Smooth muscle cell (in vitro differentiated cells): ENCODE data around the gene PLBD2. TPM values are rescaled to one million over a fixed set of nuclear protein-coding genes. Genes with fewer than 3 reads are reported as not detected.

ENCODE experiments used
- DNase-seq: peaks from one replicate; lab custom pipeline; 2025; ENCODE audit not compliant: unreplicated experiment; lab: John Stamatoyannopoulos, UW
- H2AFZ ChIP-seq: fragments of 200-600 bp; sonication (generic); 2 replicates; pipeline ENCODE4 v1.6.0; 2016; ENCODE audit warnings: antibody characterized with exemption, low read depth, mild to moderate bottlenecking
- H3F3A ChIP-seq: fragments of 200-600 bp; sonication (generic); 2 replicates; pipeline ENCODE4 v1.6.0; 2017; ENCODE audit warnings: antibody characterized with exemption, low read depth
- H3K27ac ChIP-seq: fragments of 200-600 bp; sonication (generic); 2 replicates; pipeline ENCODE4 v1.5.1; 2016; ENCODE audit warnings: low read depth, mild to moderate bottlenecking
- H3K27me3 ChIP-seq: fragments of 200-600 bp; sonication (generic); 2 replicates; pipeline ENCODE4 v1.6.1; 2016; ENCODE audit warnings: low read depth, mild to moderate bottlenecking
- H3K36me3 ChIP-seq: fragments of 200-600 bp; sonication (generic); 2 replicates; pipeline ENCODE4 v1.5.1; 2016; ENCODE audit warnings: low read depth
- H3K4me1 ChIP-seq: fragments of 200-600 bp; sonication (generic); 2 replicates; pipeline ENCODE4 v1.5.1; 2016; ENCODE audit warnings: low read depth
- H3K4me2 ChIP-seq: fragments of 200-600 bp; sonication (generic); 2 replicates; pipeline ENCODE4 v1.6.0; 2016; ENCODE audit warnings: mild to moderate bottlenecking
- H3K4me3 ChIP-seq: fragments of 200-600 bp; sonication (generic); 2 replicates; pipeline ENCODE4 v1.5.1; 2016; ENCODE audit warnings: mild to moderate bottlenecking
- H3K79me2 ChIP-seq: fragments of 200-600 bp; sonication (generic); 2 replicates; pipeline ENCODE4 v1.6.0; 2016; ENCODE audit warnings: low read depth, mild to moderate bottlenecking
- H3K9ac ChIP-seq: fragments of 200-600 bp; sonication (generic); 2 replicates; pipeline ENCODE4 v1.6.0; 2016; ENCODE audit warnings: low read depth
- H3K9me3 ChIP-seq: fragments of 200-600 bp; sonication (generic); replicated peaks from 2 replicates; pipeline ENCODE4 v1.5.1; 2016; ENCODE audit warnings: low read depth
- H4K20me1 ChIP-seq: fragments of 200-600 bp; sonication (generic); 2 replicates; pipeline ENCODE4 v1.6.0; 2016; ENCODE audit warnings: low read depth
- CTCF ChIP-seq: fragments of 200-600 bp; sonication (generic); IDR thresholded peaks from 2 replicates; pipeline ENCODE4 v1.5.1; 2017; ENCODE audit warnings: borderline replicate concordance, mild to moderate bottlenecking, antibody characterized with exemption; ENCODE audit not compliant: insufficient read depth, poor library complexity, severe bottlenecking
- WGBS: methylation state at CpG from one replicate; pipeline ENCODE4 v1.1.7; 2016; ENCODE audit warnings: low lambda C conversion rate; 5-methylcytosine and 5-hydroxymethylcytosine counted together
- polyA plus RNA-seq: library from polyadenylated mRNA; unstranded; fragments of >200 nt; fragmentation: Nextera tagmentation; extraction: Ambion mirVana; gene quantifications from 2 replicates; pipeline ENCODE4 v1.2.1, GENCODE V29; 2016
- total RNA-seq: library from RNA; depleted of rRNA; stranded (reverse); fragments of >200 nt; gene quantifications from 2 replicates; pipeline ENCODE4 v1.2.3, GENCODE V29; 2014

PLBD2 gene
- total and polyA plus RNA-seq, 2 experiments from 2014 or later = 19.6 to 32.9 TPM

GRCh38 chr12:113326775-113327395 is 31.5 kb upstream of the PLBD2 start:
- no peak overlapping the region for H3K4me2 ChIP-seq
- H3F3A ChIP-seq = no peaks in the 10 kb centered on the region
- no peaks in the 10 kb centered on the region for H3K36me3 ChIP-seq
- no peak overlapping the region for H3K27ac ChIP-seq
- no peaks in the 10 kb centered on the region for H3K79me2 ChIP-seq
- no peaks in the 10 kb centered on the region for H3K4me1 ChIP-seq
- H3K4me3 ChIP-seq = no peak overlapping the region
- WGBS = 85% methylated on average over 4 of the region's 4 CpGs
- no peaks in the 10 kb centered on the region for H3K27me3 ChIP-seq
- no peaks in the 10 kb centered on the region for H4K20me1 ChIP-seq
- H2AFZ ChIP-seq = no peak overlapping the region
- H3K9ac ChIP-seq = no peak overlapping the region
- no peaks in the 10 kb centered on the region for H3K9me3 ChIP-seq
- no peak for TF ChIP-seq CTCF
- DNase-seq = no peak

- Histone ChIP-seq H3K36me3 (no peaks in the 10 kb centered on the region), H3K27me3 (no peaks in the 10 kb centered on the region), H3K4me2 (no peak overlapping the region), H3K4me1 (no peaks in the 10 kb centered on the region), H3F3A (no peaks in the 10 kb centered on the region), H3K9me3 (no peaks in the 10 kb centered on the region), H2AFZ (no peak overlapping the region), H3K79me2 (no peaks in the 10 kb centered on the region), H3K9ac (no peak overlapping the region), H3K4me3 (no peak overlapping the region), H4K20me1 (no peaks in the 10 kb centered on the region), H3K27ac (no peak overlapping the region)
- TF ChIP-seq CTCF = no peak
- no peak for DNase-seq
- WGBS = 86% methylated on average over 5 of the region's 5 CpGs
Observed at GRCh38 chr12:113328368-113328889, 30.0 kb upstream of the PLBD2 start.

GRCh38 chr12:113329022-113329790 is 29.2 kb upstream of the PLBD2 start:
- TF ChIP-seq CTCF = no peak
- Histone ChIP-seq H3K36me3 (no peaks in the 10 kb centered on the region), H3K9ac (no peak overlapping the region), H4K20me1 (no peaks in the 10 kb centered on the region), H3F3A (no peaks in the 10 kb centered on the region), H3K9me3 (no peaks in the 10 kb centered on the region), H3K4me2 (no peak overlapping the region), H3K79me2 (no peaks in the 10 kb centered on the region), H3K27me3 (no peaks in the 10 kb centered on the region), H3K27ac (no peak overlapping the region), H3K4me3 (no peak overlapping the region), H3K4me1 (no peaks in the 10 kb centered on the region), H2AFZ (no peak overlapping the region)
- DNase-seq = no peak
- WGBS = 95% methylated on average over 9 of the region's 9 CpGs
